B cell (primary cell): ENCODE results near the gene GCDH.

Source experiments
- CTCF ChIP-seq: fragments of 200-600 bp; IDR thresholded peaks from one replicate; pipeline ENCODE4 v1.8.0; 2022; ENCODE audit warnings: antibody characterized with exemption, mild to moderate bottlenecking
- EZH2 ChIP-seq: IDR thresholded peaks from 2 replicates; pipeline ENCODE4 v1.6.1; 2012; ENCODE audit warnings: borderline replicate concordance, low read depth, mild to moderate bottlenecking, moderate library complexity, low read length; ENCODE audit not compliant: insufficient read depth, poor library complexity, severe bottlenecking

- no peak for TF ChIP-seq CTCF
- TF ChIP-seq EZH2, result no peak
Observed at GRCh38 chr19:12888006-12888603, 2.9 kb upstream of the GCDH start.
